HEK293 (cell line): ENCODE results near the gene EIF5A2.

Source experiments
- HOXC10 ChIP-seq: sonication (generic); formaldehyde crosslinking; IDR thresholded peaks from 2 replicates; pipeline ENCODE4 v1.8.1; 2023; ENCODE audit warnings: mild to moderate bottlenecking, missing genetic modification reagents
- OVOL3 ChIP-seq: fragments of 450-650 bp; formaldehyde crosslinking; IDR thresholded peaks from 2 replicates; pipeline ENCODE4 v1.5.1; 2016; ENCODE audit warnings: missing biosample characterization, missing genetic modification characterization
- TF ChIP-seq, protein P1 (sequence below): fragments of 450-650 bp; formaldehyde crosslinking; IDR thresholded peaks from 2 replicates; pipeline ENCODE4 v1.5.1; 2017; ENCODE audit warnings: missing biosample characterization, mild to moderate bottlenecking, missing genetic modification characterization, moderate library complexity
- TF ChIP-seq, protein P2 (sequence below): fragments of 450-650 bp; formaldehyde crosslinking; IDR thresholded peaks from 2 replicates; pipeline ENCODE4 v1.5.1; 2016; ENCODE audit warnings: missing biosample characterization, missing genetic modification characterization
- TF ChIP-seq, protein P3 (sequence below): fragments of 450-650 bp; formaldehyde crosslinking; IDR thresholded peaks from 2 replicates; pipeline ENCODE4 v1.5.1; 2016; ENCODE audit warnings: missing biosample characterization, missing genetic modification characterization

DNA sequence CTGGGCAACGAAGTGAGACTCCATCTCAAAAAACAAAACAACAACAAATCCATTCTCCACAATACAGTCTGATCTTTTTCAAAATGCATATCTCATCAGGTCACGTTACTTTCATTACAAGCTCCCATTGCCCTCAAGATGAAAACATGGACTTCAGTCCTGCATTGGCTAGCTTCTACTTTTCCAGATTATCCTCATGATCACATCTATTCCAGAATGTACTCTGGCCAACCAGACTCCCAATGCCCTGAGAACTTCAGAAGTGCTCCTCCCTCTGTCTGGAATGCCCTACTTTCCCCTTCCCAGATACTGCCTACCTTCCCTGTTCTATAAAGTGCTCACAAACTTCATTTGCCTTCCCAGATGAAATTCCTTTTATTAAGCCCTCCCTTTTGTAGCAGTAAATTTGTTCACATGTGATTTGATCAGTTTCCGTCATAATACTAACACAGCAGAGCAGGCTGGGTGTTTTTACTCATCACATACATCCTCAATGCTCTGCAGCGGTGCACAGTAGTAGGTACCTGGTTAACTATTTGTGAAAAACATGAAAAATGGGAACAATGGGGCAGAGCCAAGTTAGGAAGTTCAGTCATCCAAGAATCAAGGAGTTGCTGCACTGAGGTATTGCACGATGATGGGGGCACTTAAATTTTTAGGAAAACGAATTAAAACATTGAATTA is 43.8 kb downstream of the EIF5A2 start:
- TF ChIP-seq OVOL3 (tag by site-specific recombination) (no peak), HOXC10 (CRISPR knock-in tag) (no peak)
- TF ChIP-seq, protein P1, sequence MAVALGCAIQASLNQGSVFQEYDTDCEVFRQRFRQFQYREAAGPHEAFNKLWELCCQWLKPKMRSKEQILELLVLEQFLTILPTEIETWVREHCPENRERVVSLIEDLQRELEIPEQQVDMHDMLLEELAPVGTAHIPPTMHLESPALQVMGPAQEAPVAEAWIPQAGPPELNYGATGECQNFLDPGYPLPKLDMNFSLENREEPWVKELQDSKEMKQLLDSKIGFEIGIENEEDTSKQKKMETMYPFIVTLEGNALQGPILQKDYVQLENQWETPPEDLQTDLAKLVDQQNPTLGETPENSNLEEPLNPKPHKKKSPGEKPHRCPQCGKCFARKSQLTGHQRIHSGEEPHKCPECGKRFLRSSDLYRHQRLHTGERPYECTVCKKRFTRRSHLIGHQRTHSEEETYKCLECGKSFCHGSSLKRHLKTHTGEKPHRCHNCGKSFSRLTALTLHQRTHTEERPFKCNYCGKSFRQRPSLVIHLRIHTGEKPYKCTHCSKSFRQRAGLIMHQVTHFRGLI (tag by site-specific recombination) = no peak
- TF ChIP-seq, protein P2, sequence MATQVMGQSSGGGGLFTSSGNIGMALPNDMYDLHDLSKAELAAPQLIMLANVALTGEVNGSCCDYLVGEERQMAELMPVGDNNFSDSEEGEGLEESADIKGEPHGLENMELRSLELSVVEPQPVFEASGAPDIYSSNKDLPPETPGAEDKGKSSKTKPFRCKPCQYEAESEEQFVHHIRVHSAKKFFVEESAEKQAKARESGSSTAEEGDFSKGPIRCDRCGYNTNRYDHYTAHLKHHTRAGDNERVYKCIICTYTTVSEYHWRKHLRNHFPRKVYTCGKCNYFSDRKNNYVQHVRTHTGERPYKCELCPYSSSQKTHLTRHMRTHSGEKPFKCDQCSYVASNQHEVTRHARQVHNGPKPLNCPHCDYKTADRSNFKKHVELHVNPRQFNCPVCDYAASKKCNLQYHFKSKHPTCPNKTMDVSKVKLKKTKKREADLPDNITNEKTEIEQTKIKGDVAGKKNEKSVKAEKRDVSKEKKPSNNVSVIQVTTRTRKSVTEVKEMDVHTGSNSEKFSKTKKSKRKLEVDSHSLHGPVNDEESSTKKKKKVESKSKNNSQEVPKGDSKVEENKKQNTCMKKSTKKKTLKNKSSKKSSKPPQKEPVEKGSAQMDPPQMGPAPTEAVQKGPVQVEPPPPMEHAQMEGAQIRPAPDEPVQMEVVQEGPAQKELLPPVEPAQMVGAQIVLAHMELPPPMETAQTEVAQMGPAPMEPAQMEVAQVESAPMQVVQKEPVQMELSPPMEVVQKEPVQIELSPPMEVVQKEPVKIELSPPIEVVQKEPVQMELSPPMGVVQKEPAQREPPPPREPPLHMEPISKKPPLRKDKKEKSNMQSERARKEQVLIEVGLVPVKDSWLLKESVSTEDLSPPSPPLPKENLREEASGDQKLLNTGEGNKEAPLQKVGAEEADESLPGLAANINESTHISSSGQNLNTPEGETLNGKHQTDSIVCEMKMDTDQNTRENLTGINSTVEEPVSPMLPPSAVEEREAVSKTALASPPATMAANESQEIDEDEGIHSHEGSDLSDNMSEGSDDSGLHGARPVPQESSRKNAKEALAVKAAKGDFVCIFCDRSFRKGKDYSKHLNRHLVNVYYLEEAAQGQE (tag by site-specific recombination) = no peak
- TF ChIP-seq, protein P3, sequence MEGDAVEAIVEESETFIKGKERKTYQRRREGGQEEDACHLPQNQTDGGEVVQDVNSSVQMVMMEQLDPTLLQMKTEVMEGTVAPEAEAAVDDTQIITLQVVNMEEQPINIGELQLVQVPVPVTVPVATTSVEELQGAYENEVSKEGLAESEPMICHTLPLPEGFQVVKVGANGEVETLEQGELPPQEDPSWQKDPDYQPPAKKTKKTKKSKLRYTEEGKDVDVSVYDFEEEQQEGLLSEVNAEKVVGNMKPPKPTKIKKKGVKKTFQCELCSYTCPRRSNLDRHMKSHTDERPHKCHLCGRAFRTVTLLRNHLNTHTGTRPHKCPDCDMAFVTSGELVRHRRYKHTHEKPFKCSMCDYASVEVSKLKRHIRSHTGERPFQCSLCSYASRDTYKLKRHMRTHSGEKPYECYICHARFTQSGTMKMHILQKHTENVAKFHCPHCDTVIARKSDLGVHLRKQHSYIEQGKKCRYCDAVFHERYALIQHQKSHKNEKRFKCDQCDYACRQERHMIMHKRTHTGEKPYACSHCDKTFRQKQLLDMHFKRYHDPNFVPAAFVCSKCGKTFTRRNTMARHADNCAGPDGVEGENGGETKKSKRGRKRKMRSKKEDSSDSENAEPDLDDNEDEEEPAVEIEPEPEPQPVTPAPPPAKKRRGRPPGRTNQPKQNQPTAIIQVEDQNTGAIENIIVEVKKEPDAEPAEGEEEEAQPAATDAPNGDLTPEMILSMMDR (tag by site-specific recombination) = no peak
